HK-2 (cell line): ENCODE results near the gene USP28.
"Not testable (repeated sequence)": the region's sequence is repeated elsewhere in the genome, so short reads cannot be mapped to it uniquely, and the experiment has no call there.

Experiments
- DNase-seq: peaks from one replicate; pipeline ENCODE4 v3.0.0-alpha.2; 2018; ENCODE audit not compliant: unreplicated experiment

The USP28 gene

GRCh38 chr11:113835306-113835705 is 40.1 kb downstream of the USP28 start:
- no peak for DNase-seq

- no peak for DNase-seq
These were observed 42.2 kb downstream of the USP28 start for GRCh38 chr11:113833151-113833550.

- no peak for DNase-seq
These were observed 44.1 kb downstream of the USP28 start for GRCh38 chr11:113831314-113831713.

GRCh38 chr11:113829751-113830150 is 45.6 kb downstream of the USP28 start:
- DNase-seq, result no peak

GRCh38 chr11:113828191-113828590 is 47.2 kb downstream of the USP28 start:
- no peak for DNase-seq

GRCh38 chr11:113827477-113827876 is 47.9 kb downstream of the USP28 start:
- no peak for DNase-seq

GRCh38 chr11:113818426-113818825 is 56.9 kb downstream of the USP28 start:
- no peak for DNase-seq

- DNase-seq, result no peak
These were observed 57.7 kb downstream of the USP28 start for GRCh38 chr11:113817626-113818025.

GRCh38 chr11:113817162-113817561 is 58.2 kb downstream of the USP28 start:
- no peak for DNase-seq

GRCh38 chr11:113814181-113814580 is 61.2 kb downstream of the USP28 start:
- DNase-seq, result no peak

- no peak for DNase-seq
These were observed 66.4 kb downstream of the USP28 start for GRCh38 chr11:113808931-113809330.

GRCh38 chr11:113806406-113806805 is 69.0 kb downstream of the USP28 start:
- DNase-seq, result no peak

GRCh38 chr11:113805640-113806039 is 69.7 kb downstream of the USP28 start:
- no peak for DNase-seq

GRCh38 chr11:113802621-113803020 is 72.8 kb downstream of the USP28 start:
- no peak for DNase-seq

- no peak for DNase-seq
These were observed 78.6 kb downstream of the USP28 start for GRCh38 chr11:113796663-113797259.

GRCh38 chr11:113789675-113790320 is 85.6 kb downstream of the USP28 start:
- DNase-seq, result no peak

GRCh38 chr11:113789016-113789415 is 86.4 kb downstream of the USP28 start:
- DNase-seq, result not testable (repeated sequence)

- no peak for DNase-seq
These were observed 93.2 kb downstream of the USP28 start for GRCh38 chr11:113782134-113782533.

GRCh38 chr11:113781682-113782081 is 93.7 kb downstream of the USP28 start:
- DNase-seq, result no peak

- no peak for DNase-seq
These were observed 95.9 kb downstream of the USP28 start, which contains the start of gene CLDN25 for GRCh38 chr11:113779496-113779895. Gene CLDN25, plus strand, starts transcription at chr11:113779796. Its CDS starts 0 bp downstream, at chr11:113779796.

GRCh38 chr11:113778111-113778910 is 97.1 kb downstream of the USP28 start:
- no peak for DNase-seq

- DNase-seq, result no peak
These were observed 101.2 kb downstream of the USP28 start for GRCh38 chr11:113774174-113774503.
